Measurements from ENCODE around the gene SLC34A3.
A peak's percentile ranks its signal among the peaks of the same experiment; 100 is the strongest.

Gene SLC34A3

GRCh38 chr9:137230705-137231371, at the start of gene SLC34A3:
TSS of gene SLC34A3 (plus strand) at chr9:137230901. CDS start at chr9:137231703, 802 bp downstream.
- no peak for DNase-seq (ENCODE audit: low read depth)

GRCh38 chr9:137181680-137182079, 49.0 kb upstream of the SLC34A3 start:
- DNase-seq (ENCODE audit: low read depth), result no peak

GRCh38 chr9:137182836-137183235, 47.9 kb upstream of the SLC34A3 start:
- no peak for DNase-seq (ENCODE audit: low read depth)

GRCh38 chr9:137183980-137184595, 46.6 kb upstream of the SLC34A3 start:
- no peak for DNase-seq (ENCODE audit: low read depth)

- no peak for DNase-seq (ENCODE audit: low read depth)
Measured at GRCh38 chr9:137184881-137185660, 45.6 kb upstream of the SLC34A3 start.

- DNase-seq (ENCODE audit: low read depth), result no peak
Measured at GRCh38 chr9:137185921-137186320, 44.8 kb upstream of the SLC34A3 start.

- DNase-seq (ENCODE audit: low read depth), result no peak
Measured at GRCh38 chr9:137186385-137186784, 44.3 kb upstream of the SLC34A3 start.

- DNase-seq (ENCODE audit: low read depth), result no peak
Measured at GRCh38 chr9:137187386-137187785, 43.3 kb upstream of the SLC34A3 start.

GRCh38 chr9:137188086-137188489, 42.6 kb upstream of the SLC34A3 start:
- no peak for DNase-seq (ENCODE audit: low read depth)

- DNase-seq (ENCODE audit: low read depth), result peak; percentile 95
Measured at GRCh38 chr9:137188490-137189296, 42.0 kb upstream of the SLC34A3 start, which contains the start of the genes ANAPC2 and SSNA1. TSS of gene ANAPC2 (minus strand) at chr9:137188560. CDS start at chr9:137188532, 28 bp downstream. TSS of gene SSNA1 (plus strand) at chr9:137188676. CDS start at chr9:137188727, 51 bp downstream.

GRCh38 chr9:137189297-137190295, 41.1 kb upstream of the SLC34A3 start:
- DNase-seq (ENCODE audit: low read depth), result no peak

GRCh38 chr9:137190315-137190856, 40.3 kb upstream of the SLC34A3 start:
- DNase-seq (ENCODE audit: low read depth), result no peak

GRCh38 chr9:137191245-137191644, 39.5 kb upstream of the SLC34A3 start:
- DNase-seq (ENCODE audit: low read depth), result no peak

- no peak for DNase-seq (ENCODE audit: low read depth)
Measured at GRCh38 chr9:137191691-137192447, 38.8 kb upstream of the SLC34A3 start.

- no peak for DNase-seq (ENCODE audit: low read depth)
Measured at GRCh38 chr9:137192448-137192780, 38.3 kb upstream of the SLC34A3 start.

GRCh38 chr9:137192859-137193258, 37.8 kb upstream of the SLC34A3 start:
- no peak for DNase-seq (ENCODE audit: low read depth)

- DNase-seq (ENCODE audit: low read depth), result no peak
Measured at GRCh38 chr9:137193771-137194170, 36.9 kb upstream of the SLC34A3 start.

- DNase-seq (ENCODE audit: low read depth), result no peak
Measured at GRCh38 chr9:137194388-137194787, 36.3 kb upstream of the SLC34A3 start.

GRCh38 chr9:137194909-137195308, 35.8 kb upstream of the SLC34A3 start:
- DNase-seq (ENCODE audit: low read depth), result no peak
